Endometrial microvascular endothelial cells (primary cell): ENCODE measurements around the gene PIK3CA. TPM values are rescaled to one million over a fixed set of nuclear protein-coding genes. Genes with fewer than 3 reads are reported as not detected.

ENCODE experiments used
- in situ Hi-C: cut with HindIII; loops from 2 replicates; pipeline ENCODE4 v1.10.0; 2017; ENCODE audit warnings: low sequenced_read_pairs, low pct_unique_long_range_greater_than_20kb; ENCODE audit errors: inconsistent ontology term
- total RNA-seq: library from RNA; depleted of rRNA; stranded (reverse); fragments of >200 nt; gene quantifications from one replicate; pipeline ENCODE4 v1.2.3, GENCODE V29; 2015; ENCODE audit errors: inconsistent ontology term

Gene PIK3CA
- total RNA-seq, 1 donor from 2014 or later = 27.9 TPM

DNA sequence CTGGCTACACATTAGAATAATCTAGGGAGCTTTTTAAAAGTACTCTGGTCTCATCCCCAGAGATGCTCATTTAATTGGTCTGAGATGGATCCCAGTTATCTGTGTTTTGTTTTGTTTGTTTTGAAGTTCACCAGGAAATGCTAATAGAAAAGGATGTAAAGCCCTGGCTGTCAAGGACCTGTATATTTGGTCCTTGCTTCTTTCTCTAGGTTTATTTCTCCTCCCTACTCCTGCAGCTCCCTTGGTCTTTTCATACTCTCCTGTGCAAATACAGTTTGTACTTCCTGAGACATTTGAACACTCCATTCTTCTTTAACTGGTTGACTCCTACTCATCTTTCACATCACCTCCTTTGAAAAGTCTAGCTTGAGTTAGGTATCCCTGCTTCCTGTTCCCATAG is 3.3 kb downstream of the PIK3CA start:
- in situ Hi-C loops = no loop called here

DNA sequence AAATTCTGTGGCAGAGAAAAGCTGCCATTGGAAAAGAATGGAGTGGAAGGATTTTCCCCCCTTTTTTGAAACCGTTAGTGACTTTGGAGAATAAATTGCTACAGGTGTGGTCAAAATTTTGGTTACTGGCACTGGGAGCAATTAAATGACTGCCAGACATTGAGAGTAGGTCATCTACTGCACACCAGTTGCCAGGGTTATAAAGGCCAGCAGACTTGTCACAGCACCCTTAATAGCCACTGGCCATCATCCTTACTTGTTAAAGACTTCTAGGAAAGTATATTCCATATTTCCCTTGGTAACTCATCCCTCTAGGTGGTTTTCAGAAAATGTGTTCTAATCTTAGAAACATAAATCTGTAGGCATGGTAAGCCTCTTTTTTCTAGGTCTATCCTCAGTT is 8.0 kb downstream of the PIK3CA start:
- in situ Hi-C loops = no loop called here

DNA sequence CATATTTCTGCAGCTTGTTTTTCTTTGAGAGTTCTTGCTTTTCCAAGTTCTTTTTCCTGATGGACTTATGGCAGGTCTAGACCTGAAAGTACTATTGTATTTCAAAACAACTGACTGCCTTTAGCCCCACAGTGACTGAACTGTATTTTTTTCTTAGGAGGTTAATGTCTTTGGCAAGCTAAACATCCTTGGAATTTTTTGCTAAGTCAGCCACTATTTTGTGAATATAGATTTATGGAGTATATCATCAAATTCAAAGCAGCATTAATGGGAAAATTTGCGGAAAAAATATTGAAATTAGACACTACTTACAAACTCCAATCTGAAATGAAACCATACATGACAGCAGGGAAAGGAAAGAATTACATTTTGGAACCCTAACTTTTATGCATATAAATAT is 8.6 kb downstream of the PIK3CA start:
- in situ Hi-C loops = no loop called here

DNA sequence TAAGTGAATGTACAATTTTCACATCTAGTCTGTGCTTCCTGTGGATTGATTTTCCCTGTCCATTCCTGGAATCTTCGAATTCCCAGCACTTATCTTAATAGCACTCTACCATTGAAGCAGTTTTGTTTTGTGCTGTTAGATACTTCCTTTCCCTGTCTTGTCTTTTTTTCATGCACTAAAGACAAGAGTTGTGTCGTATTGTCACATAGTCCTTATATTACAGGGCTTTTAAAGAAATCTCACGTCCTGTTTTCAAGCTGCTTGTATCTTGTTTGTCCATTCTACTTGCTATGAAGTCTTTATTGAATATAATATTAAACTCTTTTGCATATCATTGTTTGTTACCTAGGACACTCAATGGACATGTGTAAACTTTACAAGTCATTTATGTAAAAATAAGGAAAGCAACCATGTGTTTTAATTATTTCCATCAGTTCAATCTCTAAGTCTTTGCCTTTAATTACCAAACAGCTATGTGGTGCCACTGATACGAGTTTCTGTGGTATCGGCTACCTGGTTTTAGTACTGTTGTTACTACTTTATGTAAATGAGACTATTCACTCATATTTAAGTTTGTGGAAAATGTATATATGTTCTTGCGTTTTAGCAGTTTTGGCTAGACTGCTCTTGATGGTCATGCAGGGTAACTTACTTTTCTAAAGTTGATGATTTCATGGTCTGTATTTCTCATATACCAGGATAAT is 10.3 kb downstream of the PIK3CA start:
- in situ Hi-C loops = no loop called here

DNA sequence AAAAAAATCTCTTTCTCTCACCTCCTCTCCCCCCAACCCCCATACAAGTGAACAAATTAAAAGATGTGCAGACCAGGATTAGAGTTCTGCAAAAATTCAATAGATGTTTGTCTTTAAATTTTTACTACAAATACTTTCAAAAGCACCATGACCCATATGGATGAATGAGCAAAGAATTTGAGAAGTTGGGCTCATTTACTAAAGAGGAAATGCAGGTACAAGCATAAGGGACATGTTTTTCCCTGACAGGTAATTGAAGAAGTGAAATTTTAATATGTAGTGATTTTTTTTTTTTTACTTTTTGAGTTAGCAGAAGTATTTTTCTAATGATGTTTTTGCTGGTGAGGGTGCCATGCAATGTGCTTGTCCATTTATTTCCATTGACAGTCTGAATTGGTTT is 15.3 kb downstream of the PIK3CA start:
- in situ Hi-C loops = no loop called here

DNA sequence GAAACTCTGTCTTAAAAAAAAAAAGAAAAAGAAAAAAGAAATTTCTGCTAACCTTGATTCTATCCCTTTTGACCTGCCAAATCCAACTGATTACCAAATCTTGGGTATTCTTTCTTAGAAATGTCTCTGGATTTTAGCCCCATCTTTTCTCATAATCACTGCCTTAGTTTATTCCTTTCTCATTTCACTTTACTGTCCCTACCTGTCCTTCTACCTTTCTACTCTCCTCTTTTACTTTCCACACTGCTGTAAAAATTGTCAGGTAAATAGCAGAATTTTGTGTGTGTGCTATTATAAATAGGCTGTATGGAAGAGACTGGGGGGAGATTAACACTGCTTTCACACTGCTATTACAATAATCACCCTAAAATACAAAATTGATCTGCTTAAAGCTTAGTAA is 16.7 kb downstream of the PIK3CA start:
- in situ Hi-C loops = no loop called here

DNA sequence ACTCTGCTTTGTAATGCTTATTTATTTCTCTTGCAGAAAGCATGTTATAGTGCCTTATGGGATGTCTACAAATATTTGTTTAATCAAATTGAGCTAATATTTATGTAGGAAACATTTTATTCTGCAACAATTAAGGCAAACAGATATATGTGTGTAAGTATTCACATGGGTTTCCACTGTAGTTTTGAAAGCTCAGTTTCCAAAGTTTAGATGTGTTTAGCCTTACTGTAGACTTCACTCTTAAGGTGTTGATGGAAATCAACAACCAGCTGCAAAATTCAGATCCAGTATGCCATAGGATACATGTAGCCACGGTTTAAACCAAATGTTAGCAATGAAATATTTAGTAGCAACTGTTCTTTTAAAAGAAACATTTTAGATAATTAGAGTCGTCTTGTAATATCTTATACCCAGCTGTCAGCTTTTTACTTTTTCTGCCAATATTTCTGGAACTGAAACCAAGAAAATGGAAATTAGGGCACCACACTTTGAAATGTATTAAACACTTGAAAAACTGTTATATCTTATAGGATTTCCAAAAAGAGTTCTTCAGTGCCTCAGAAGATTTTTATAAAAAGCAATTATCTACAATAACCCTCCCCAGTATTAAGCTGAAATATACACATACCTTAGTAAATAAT is 18.5 kb downstream of the PIK3CA start:
- in situ Hi-C loops = no loop called here

DNA sequence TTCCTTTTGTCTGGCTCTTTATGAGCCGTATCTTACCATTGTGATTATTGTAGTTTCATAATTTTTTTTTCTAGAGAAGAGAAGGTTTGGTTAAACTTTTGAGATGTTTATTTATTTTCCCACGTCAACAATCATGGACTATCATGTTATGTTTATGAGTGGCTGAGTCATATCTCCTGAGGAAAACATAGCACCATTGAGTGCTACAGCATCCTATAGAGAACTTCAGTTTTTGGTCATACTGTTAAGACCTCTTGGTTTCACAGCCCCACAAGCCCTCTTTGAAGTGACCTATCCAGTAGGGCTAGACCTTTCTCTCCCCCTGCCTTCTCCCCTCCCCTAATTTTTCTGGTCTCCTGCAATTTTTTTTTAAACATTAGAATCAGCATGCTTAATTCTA is 20.8 kb downstream of the PIK3CA start:
- in situ Hi-C loops = no loop called here

DNA sequence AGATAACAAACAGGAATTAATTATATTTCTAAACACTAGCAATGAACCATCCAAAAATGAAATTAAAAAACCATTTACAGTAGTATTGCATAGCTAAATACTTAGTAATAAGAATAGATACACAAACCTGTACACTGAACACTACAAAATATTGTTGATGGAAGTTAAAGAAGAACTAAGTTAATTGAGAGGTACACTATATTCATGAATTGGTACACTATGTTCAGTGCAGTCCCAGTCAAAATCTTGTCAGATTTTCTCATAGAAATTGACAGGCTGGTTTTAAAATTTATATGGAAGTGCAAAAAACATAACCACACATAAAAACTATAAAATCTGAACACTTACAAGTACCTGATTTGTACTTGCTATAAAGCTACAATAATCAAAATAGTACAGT is 24.4 kb downstream of the PIK3CA start:
- in situ Hi-C loops = no loop called here

DNA sequence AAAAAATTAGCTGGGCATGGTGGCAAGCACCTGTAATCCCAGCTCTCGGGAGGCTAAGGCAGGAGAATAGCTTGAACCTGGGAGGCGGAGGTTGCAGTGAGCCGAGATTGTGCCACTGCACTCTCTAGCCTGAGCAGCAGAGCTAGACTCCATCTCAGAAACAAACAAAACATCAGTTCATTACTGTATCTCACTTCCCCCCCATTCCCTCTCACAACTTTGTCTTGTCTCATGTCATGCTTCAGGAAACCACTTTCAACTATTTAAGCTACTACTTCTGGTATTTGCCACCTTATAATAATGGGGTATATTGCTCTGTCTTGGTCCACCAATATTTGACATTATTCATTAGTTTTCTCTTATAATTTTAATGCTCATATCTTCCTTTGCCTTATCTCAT is 26.2 kb downstream of the PIK3CA start:
- in situ Hi-C loops = no loop called here

DNA sequence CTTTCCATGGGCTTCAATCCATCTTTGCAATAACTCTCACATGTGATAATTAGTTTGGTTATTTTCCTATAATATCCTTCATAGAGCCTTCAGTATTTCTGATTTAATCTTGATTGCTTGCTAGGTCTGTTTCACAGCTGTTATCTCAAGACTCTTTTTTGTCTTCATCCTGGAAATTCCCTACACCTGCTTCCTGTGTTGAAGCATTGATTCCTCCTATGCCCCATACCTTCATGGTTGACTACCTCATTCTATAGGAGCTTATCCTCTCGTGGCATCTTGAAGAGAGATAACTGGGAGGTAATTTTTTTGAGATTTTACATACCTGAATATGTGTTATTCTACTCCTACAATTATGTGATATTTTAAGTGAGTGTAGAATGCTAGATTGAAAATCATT is 26.7 kb downstream of the PIK3CA start:
- in situ Hi-C loops = no loop called here

DNA sequence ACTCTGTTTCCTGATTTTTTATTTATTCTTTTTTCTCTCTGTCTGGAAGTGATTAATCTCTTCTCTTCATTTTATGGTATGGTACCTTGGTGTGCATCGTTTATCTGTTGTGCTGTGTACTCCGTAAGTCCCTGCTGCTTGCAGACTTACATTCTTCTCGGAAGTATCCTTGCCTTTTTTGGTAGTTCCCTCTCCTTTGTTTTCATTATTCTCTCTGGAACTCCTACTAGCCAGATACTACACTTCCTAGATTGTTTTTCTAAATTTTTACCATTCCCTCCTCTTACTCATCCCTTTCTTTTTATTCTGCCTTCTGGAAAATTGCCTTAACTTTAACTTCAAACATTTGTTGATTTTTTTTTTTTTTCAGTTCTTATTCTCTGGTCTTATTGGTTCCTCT is 27.2 kb downstream of the PIK3CA start:
- in situ Hi-C loops = no loop called here

DNA sequence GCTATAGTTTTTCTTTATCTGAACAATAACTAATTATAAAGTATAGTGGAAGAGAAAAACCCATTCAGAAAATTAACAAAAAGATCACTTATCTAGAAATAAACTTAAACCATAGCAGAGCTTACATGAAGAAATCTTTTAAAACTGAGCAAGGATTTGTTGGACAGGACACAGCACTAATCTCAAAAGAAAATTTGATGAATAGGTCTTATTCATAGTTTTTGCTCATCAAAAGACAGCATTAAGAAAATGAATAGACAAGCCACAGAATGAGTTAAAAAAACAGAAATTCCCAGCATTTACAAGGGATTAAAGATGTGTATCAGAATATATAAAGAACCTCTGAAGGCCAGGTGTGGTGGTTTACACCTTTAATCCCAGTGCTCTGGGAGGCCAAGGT is 29.5 kb downstream of the PIK3CA start:
- in situ Hi-C loops = no loop called here

DNA sequence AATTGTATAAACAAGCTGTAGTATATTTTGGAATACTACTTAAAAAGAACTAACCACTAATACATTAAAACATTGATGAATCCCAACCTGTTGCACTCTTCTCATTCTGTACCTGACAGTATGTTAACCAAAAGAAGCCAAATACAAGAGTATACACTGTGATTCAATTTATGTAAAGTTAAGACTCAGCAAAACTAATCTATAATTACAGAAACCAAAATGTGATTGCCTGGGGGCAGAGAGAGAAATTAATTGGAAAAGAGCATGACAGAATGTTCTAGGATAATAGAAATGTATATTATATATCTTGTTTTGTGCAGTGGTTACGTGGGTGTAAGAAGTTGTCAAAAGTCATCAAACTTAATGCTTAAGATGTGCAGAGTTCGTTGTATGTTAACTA is 31.1 kb downstream of the PIK3CA start:
- in situ Hi-C loops = no loop called here

DNA sequence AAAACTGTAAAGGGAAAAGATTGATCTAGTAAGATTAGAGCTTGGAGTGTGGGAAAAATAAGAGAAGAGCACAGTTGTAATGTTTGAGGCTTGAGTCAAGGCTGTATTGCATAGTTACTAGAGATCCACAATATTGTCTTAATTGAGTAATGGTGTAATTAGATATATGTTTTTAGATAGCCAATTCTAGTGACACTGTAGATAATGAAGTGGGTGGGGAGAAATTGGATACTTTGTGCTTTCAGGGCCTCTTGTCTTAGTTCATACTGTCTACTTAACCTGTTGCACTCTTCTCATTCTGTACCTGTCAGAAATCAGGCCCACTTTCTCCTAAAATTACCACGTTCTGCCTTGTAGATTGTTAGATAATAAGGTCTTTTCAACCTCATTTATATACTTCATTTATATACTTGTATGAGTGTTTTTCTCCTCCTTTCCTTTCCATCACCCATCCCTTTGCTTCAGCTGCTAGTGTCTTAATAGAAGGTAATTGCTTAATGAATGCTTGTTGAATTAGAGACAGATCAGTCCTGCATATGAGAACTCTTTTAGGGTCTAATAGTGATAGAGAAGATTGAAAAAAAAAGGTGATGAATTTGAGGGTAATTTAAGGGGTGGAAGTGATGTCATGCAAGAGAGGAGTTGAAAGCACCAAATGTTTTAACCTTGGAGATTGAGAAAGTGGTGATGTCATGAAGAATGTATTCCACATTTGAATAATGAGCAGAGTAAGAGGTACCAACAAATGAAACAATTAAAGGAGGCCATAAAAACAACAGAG is 32.0 kb downstream of the PIK3CA start:
- in situ Hi-C loops = no loop called here

DNA sequence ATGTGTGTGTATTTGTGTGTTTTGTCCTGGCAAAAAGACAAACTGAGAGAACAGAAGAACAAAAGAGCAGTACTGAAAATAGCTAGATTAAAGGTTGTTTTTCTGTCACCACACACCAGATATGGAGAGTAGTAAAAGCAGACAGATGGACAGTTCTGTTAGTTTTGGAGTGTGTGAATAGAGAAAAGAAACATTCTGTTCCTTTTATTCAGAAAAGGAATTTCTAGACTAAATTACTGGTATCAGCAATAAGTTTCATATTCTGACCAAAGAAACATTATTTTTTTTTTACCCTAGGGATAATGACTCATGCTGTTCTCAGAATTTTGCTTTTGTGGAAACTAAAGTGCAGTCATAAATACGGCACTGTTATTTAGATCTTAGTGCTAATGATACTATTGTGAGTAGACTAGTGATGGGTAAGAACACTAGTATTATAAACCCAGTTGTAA is 32.9 kb downstream of the PIK3CA start:
- in situ Hi-C loops = no loop called here

DNA sequence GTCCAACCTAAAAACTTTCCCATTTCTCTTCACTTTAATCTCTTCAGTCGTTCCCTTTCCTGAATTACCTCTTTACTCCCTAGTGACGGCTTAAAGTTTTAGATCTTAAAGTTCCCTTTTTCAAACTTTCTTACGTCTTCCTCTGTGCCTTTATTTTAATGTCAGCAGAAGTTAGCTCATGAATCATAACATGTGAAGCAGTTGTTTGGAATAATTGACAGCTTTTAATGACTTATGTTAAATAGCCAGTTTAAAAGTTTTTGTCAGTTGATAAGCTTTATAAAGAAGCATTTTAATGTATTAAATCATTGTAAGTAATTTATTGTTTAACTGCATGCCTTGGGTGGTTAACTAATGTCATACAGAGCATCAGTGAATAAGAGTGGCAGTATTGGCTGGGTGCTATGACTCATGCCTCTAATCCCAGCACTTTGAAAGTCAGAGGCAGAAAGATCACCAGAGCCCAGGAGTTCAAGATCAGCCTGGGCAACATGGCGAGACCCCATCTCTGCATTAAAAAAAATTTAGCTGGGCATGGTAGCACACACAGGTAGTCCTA is 33.9 kb downstream of the PIK3CA start:
- in situ Hi-C loops = no loop called here

DNA sequence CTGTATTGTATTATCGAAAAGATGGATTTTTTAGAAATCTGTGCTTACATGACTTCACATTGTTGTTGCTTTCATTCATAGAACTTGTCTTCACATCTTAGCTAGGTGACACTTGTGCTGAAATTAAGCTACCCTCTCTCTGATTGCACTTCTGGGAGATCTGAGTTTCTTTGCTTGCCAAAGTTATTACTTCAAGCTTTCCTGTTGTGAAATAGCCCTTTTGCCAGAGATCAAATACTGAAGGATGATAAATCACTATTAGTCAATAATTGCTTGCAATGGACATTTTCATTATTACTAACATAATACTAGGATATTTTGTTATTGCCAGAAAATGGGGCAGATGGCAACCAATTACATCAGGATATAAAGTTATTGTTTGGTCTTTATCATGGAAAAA is 34.7 kb downstream of the PIK3CA start:
- in situ Hi-C loops = no loop called here

DNA sequence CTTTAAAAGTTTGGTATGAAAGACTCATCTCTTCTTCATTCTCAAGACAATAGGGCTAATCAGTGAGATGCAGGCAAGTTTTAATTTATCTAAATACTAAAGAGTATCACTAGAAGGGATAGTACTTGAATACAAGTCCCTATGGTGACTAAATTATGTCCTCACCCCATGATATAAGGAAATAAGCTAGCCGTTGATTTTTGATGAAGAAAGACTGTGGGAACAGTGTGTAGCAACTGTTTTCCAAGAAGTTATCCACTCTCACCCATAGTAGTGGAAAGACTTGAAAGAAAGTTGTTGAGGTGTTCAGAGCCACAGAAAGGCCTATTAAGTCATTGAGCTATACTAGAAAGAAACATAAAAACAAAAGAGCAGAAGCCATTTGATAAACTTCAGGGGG is 36.7 kb downstream of the PIK3CA start:
- in situ Hi-C loops = no loop called here

DNA sequence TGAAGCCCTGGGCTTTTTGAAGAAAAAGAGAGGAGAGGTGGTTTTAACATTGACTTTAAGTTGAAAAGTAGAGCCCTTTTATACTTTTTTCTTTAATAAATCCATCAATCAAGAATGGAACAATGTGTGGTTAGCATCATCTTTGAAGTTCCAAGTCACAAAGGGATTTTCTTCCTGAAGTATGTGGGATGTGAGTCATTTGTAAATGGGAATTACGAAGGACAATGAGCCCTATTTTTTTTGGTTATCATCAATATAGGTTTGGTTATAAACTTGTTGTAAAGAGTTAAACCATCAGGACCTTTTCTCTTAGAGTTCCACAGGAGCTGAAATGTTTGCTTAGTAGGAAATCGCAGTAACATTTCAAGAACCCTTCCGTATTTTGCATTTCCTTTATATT is 38.3 kb downstream of the PIK3CA start:
- in situ Hi-C loops = no loop called here
